NCI-H1436 (cell line): ENCODE results near the gene SLC30A1.
A peak's percentile ranks its signal among the peaks of the same experiment; 100 is the strongest.
"Not testable (repeated sequence)": the region's sequence is repeated elsewhere in the genome, so short reads cannot be mapped to it uniquely, and the experiment has no call there.

Experiments
- DNase-seq: peaks from one replicate; lab custom pipeline; 2025; lab: John Stamatoyannopoulos, UW

The SLC30A1 gene

GRCh38 chr1:211583011-211583992 is 4.3 kb upstream of the SLC30A1 start:
- no peak for DNase-seq

DNA sequence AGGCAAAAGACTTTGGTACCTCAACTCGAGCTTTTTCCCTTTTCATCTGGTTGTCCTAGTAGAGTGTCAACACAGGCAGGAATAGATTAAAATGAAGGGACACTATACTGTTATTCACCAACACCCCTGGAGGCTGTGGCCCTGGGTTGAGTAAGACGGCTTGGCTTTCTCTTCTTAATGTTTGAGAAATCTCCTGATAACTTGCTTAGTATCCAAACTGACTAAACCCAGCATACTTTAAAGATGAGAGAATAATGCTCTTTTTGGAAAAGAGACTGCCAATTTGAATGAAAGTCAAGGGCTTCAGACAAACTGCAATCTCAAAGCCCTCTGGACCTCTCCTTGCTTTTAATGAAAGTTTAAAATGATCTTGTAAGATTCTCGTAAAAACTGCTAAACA is 2.6 kb upstream of the SLC30A1 start:
- no peak for DNase-seq

DNA sequence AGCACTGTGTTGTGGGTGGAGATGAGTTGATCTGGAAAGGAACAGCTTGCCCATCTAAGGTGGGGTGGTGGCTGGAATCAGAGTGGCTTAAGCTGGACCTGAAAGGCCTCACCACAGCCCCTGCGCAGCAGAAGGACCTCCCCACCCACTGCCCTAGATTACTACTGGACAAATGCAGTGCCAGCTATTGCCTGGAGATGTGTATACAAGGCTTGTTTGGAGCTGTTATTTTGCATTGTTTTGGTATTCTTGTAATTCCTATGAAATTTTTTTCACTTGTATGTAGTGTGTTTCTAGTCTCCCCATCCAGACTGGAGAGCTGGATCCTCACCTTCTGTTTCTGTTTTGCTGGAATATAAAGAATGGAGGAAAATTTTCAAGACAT is 1.3 kb upstream of the SLC30A1 start:
- no peak for DNase-seq

DNA sequence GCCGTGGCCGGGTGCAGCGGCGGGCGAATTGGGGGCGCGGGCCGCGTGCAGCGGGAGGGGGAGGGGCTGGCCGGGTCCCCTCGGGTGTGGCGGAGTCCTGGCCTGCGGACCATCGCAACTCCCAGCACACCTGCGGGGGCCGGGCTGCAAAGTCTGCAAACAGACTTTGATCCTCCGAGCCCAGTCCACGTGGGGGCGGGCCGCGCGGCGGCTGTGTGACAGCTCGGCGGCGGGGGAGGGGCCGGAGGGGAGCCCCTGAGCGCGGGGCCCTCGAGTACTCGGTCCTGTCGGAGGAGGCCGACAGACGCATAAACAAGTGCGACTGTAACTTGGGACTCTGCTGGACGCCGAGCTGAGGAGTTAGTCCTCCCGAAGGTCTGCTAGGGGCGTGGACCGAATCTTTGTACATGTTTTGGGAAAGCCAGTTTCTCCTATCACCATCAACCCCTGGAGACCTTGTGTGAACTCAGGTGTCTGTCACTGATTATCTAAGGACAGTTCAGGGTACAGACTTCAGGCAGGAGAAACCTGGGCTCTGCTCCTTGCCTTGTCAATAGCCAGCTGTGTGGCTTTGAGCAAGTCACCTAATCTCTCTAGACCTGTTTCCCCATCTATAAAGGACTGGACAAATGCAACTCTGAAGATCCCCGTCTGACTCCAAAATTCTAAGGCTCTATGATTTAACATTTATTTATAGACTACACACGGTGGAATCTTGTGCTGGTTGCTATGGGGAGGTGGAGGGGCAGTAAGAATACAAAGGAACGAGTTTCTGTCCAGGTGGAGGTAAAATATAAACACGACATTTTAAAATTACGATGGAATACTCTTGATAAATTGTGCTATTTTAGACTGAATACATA is 710 bp upstream of the SLC30A1 start:
- peak; percentile 85 for DNase-seq

GRCh38 chr1:211577819-211578639 is 932 bp downstream of the SLC30A1 start:
- DNase-seq = peak; percentile 64

- DNase-seq = no peak
Measured at GRCh38 chr1:211577277-211577818, 1.6 kb downstream of the SLC30A1 start.

DNA sequence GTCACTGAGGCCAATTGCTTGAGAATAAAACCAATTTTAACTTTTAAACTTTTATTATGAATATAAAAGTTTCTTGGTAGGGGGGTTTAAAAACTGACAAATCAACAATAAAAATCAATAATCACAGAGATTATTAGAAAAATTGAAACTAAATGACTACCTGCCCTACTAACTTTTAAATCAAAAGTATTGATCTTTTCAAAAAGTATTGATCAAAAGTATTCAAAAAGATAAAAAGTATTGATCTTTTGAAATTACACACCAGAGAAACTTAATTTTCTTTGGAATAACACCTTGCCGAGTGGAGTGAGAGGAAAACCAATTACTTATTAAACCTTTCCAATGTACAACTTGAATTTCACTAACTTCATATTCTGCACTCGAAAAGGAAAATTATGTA is 2.2 kb downstream of the SLC30A1 start:
- no peak for DNase-seq

DNA sequence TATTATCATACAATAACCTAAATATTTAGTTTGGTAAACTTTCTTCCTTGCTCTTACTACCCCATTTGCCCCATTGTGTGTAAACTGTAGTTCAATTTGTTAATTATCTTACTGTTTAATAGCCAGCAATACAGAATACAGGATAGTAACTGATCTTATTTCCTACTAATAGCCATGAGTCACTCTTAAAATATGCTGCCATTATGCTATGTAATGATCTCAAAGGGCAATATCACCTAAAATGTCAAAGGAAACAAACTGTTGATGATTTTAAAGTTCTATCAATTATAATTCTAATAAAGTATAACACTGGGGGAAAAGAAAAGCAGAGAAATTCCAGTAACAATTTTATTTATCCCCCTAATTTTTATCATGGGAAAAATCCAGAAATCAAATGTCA is 4.3 kb downstream of the SLC30A1 start:
- no peak for DNase-seq

DNA sequence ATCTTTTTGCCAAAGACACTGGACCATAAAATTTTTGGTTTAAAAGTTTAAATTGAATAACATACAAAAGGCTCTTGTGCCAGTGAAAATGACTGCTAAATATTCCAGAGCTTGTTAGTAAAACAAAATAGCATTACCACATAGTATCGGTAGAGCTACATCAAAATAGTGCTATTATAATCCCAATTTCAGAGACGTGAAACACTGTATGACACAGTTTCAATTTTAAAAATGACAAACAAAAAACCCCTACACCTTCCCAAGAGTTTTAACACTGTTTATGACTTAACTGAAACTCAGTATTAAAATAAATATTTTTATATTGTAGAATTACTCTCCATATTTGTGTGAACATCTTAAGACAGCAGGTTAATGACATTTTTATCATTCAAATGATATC is 7.0 kb downstream of the SLC30A1 start:
- no peak for DNase-seq

- not testable (repeated sequence) for DNase-seq
Measured at GRCh38 chr1:211570378-211570777, 8.6 kb downstream of the SLC30A1 start.

GRCh38 chr1:211566431-211567025 is 12.4 kb downstream of the SLC30A1 start:
- DNase-seq = no peak

GRCh38 chr1:211564084-211564483 is 14.9 kb downstream of the SLC30A1 start:
- no peak for DNase-seq

- no peak for DNase-seq
Measured at GRCh38 chr1:211559222-211560010, 19.5 kb downstream of the SLC30A1 start.

GRCh38 chr1:211557894-211558625 is 20.9 kb downstream of the SLC30A1 start:
- DNase-seq = no peak

- DNase-seq = no peak
Measured at GRCh38 chr1:211553549-211553948, 25.4 kb downstream of the SLC30A1 start.

GRCh38 chr1:211551638-211552460 is 27.1 kb downstream of the SLC30A1 start:
- DNase-seq = no peak

- DNase-seq = no peak
Measured at GRCh38 chr1:211549092-211549711, 29.8 kb downstream of the SLC30A1 start.

DNA sequence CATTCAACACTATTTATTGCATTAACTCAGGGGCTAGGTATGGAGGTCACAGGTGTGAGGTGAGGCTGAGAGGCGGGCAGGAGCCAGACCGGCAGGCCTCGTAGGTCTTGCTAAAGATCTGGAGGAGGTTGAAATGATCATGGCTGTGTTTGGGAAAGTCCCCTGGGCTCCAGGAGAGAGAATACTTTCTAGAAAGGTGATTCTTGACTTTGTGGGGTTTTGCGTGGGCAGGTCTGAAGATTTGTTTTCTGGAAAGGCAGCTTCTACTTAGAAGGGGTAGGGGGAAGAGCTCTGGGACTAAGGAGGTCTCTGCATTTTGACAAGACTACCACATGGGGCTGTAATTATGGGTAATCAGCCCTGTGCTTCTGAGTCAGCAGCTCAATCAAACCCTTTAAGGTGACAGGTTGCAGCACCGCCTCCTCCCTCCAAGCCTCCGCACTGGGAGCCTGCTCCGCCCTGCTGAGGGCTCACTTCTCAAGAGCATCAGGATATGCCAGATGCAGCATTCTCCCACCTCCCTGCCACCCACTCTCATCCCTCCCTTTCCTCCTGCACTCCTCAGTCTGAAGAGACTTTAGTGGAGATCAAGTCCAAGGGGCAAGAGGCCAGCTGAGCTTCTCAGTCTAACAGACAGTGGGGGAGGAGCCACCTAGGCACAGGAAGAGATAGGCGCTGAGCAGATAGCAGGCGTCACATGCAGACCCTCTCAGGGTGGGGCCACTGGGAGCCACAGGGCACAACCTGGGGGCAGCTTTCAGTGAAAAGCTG is 30.5 kb downstream of the SLC30A1 start:
- DNase-seq = peak; percentile 82
